GM18502 (cell line): ENCODE results near the gene RNF186.
"Not testable (repeated sequence)": the region's sequence is repeated elsewhere in the genome, so short reads cannot be mapped to it uniquely, and the experiment has no call there.

Experiments
- ATAC-seq: cut with Tn5 transposase; IDR thresholded peaks from one replicate; pipeline ENCODE4 v1.9.1; 2021; ENCODE audit warnings: mild to moderate bottlenecking; ENCODE audit not compliant: unreplicated experiment, poor library complexity

RNF186 gene, protein sequence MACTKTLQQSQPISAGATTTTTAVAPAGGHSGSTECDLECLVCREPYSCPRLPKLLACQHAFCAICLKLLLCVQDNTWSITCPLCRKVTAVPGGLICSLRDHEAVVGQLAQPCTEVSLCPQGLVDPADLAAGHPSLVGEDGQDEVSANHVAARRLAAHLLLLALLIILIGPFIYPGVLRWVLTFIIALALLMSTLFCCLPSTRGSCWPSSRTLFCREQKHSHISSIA

DNA sequence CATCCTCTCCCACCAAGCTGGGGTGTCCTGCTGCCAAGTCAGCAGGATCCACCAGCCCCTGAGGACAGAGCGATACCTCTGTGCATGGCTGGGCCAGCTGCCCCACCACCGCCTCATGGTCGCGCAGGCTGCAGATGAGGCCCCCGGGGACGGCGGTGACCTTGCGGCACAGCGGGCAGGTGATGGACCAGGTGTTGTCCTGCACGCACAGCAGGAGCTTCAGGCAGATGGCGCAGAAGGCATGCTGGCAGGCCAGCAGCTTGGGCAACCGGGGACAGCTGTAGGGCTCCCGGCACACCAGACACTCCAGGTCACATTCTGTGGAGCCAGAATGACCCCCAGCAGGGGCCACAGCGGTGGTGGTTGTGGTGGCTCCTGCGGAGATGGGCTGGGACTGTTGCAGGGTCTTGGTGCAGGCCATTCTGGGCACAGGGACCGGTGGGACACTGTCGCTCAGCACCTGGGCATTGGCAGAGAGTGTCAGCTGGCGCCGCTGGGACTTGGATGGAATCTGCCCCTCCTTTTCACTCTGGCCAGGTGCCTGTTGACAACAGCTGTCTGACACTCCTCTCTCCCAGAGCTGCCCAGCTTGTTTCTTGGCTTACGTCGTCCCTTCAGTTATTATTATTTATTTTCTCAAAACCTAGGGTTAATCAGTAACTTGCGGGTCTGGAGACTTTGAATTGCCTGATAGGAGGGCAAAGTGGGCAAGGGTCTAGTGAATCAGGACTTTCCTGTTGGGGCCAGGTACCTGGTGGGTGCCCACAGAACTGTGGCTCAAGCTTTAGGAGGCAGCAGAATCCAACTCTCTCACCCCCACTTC, at the start of gene RNF186:
RNF186 (minus strand) TSS at position 603 of the 823 bp plus-strand sequence; CDS start at position 421, 182 bp downstream.
- ATAC-seq = no peak

DNA sequence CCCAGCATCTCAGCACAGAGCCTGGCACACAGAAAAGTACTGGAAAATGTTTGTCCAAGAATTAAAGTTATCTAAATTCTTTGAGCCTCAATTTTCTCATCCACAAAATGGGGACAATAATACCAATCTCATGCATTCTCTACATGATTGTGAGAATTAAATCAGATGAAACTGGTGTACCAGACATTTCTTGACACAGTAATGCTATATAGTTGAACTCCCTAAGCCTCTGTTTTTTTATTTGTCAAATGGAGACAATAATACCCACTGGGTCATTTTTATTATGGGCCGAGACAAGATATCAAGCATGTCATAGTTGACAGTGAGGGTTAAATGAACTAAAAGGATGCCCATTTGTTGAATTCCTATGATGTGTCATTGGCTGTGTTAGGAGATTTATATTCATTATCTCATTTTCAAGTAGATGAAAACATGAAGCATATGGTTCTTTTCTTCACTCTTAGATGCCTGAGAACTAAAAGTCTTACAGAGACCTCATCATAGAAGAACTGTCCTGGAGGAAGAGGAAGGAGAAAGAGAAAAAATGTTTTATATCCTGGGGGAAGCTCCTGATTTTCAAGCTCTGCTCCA, 49.6 kb upstream of the RNF186 start:
- ATAC-seq = no peak

DNA sequence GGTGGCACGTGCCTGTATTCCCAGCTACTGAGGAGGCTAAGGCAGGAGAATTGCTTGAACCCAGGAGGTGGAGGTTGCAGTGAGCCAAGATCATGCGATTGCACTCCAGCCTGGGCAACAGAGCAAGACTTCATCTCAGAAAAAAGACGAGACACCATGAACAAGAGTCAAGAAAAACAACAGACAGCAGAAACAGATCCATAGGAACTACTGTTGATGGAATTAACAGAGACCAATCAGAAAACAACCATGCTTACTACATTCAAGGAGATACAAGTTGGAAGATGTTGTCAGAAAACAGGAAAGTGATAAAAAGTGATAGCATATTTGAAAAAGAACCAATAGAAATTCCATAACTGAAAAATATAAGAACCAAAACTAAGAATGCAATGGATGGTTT, 47.9 kb upstream of the RNF186 start:
- no peak for ATAC-seq

DNA sequence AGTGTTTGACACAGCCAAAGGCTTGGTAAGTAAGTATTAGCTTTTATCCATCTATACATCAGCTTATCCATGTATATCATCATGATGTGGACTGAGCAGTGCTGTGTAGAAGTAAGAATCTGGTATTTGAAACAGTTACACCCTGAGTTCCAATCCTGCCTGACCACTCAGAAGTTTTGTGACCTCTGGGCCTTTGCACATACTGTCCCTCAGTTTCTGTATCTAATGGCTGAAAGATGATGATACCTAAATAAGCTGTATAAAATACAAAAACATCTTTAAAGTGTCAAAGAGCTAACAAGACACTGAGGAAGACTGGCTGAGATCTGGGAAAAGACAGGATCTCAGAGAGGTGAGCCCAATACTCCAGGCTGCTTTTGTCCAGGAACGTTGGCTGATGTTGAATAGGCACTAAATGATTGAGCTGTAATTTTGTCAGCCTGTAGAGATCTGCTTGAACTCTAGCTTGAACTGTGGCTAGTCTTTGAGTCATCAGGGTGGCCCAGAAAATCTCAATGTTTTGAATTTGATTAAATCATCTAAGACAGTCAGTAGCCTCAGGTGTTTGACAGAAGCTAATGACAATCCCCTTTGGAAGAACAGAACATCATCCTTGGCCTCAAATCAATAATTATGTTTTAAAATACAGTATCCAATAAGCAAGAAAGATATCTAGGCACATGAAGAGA, 46.9 kb upstream of the RNF186 start:
- ATAC-seq = no peak

DNA sequence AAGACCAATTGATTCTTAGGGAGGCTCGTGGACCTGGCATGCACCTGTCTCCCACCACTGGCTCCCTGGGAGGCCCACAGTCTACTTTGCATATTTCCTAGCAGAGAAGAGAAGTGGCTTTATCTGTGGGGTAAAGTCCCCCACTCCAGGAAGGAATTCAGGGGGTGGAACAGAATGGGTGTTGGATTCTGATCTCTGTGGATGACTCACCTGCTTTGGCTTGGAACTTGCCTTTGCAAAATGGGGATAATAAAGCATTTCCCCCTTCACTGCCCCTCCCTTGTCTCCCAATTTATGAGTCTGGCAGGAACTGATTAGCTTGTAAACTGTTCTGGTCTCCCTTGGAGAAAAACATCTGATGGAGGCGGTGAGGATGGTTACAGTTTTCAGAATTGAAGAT, 46.0 kb upstream of the RNF186 start:
- no peak for ATAC-seq

DNA sequence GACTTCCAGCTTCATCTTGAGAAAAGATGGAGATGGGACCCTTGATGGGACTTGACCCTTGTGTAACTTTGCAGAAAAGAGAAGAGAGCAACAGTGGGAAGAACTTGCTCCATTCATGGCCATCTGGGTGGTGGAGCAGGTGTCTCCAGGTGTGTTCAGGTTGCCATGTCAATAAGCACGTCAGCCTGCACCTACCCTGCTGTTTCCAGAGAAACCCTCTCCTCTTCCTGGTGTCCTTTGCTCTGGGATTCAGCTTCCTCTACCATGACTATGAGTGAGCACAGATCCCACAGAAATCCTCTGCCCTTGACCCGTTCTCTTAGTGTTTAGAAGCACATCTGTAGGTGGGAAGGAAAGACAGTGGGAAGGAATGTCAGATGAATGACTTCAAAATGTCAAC, 45.3 kb upstream of the RNF186 start:
- ATAC-seq = no peak

DNA sequence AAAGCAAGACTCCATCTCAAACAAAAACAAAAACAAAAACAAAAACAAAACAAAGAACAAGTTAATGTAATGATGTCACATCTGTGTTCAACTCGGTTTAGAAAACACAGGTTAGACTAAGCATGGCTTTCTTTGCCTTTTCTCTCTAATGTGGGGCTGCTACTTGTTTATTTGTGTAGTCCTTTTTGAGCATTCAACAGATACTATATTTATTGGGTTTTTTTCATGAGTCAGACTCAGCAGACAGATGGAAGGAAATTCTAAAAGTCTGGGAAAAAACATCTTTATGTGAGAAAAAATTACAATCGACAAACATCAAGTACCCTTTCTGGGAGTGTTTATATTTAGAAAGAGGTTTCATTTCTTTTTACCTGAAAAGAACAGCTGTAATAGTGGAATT, 44.8 kb upstream of the RNF186 start:
- no peak for ATAC-seq

DNA sequence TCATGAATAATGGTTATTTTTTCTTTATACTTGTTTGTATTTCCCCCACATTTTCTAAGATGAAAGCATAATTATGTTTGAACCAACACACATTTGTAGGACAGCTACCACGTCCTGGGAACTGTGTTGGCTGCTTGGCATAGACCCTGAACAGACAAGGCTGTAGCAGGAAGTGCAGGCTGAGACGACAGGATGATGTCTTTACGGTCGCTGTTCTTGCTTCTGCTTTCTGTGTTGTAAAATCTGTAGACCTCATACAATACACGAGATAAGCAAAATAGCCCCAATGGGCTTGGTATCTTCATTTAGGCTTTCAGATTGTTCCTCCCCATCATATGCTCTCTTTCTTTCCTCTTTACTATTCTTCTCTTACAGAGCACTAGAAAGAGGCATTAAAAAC, 43.8 kb upstream of the RNF186 start:
- no peak for ATAC-seq

DNA sequence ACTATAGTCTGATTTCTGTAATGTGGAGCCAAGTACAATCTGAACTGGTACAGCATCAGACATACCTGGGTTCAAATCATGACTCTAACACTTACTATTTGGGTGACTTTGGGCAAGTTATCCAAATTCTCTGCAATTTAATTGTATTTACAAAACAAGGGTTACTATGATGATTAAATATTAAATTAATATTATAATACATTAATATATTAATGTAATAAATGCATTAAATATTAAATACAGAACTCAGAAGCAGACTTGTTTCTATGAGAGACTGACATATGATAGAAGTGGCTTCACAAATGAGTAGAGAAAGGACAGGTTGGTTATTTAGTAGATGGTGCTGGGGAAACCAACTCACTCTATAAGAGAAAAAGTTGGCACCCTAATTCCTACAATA, 39.8 kb upstream of the RNF186 start:
- no peak for ATAC-seq

DNA sequence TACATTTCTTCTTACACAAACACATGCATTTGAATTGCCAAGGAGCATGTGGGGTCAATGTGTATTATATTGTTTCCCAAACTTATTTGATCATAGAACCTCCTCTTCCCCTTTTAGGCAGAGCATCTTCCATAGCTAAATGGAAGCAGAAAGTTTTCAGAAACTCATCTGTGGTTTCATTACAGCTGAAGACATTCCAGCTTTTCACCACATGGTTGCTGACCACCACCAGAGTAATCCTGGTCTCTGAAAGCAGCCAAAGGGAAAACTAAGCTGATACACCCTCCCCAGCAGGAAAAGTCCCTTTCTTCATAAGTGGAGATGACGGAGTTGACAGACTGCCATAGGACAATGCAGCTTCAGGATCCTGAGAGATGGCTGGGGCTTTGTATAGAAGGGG, 37.0 kb upstream of the RNF186 start:
- no peak for ATAC-seq

DNA sequence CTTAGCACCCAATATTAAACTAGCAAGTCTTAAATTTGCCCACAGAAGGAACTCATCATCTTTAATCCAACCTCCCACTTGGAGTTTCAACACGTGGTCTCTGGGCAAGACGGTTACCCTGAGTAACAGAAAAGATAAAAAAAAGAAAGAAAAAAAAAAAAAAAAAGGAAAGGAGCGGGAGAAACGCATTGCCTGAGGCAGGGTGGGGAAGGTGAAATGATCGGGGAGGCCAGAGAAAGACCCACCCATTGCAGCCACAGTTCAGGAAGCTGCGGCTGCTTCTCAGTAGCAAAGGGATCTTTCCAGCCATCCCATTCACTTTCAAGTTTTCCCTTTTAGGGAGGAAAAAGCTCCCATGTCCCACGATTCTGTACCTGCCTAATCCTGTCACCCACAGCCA, 35.1 kb upstream of the RNF186 start:
- ATAC-seq = no peak

DNA sequence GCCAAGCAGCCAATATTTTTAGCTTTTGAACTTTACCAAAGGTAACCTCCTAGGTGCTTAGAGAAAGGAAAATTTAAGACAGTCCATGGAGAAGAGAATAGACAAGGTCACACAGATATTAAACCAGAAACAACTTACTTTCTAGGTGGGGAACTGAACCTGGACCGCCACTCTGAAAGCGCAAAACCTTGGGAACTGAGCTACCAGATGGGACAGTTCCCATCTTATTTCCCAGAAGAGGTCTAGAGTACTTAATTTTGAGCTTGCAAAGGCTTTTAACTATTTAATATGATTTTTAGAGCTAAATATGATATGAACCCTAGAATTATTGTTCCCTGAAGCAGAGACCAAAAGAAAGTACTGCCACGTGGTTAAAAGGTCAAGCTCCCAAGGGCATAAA, 34.2 kb upstream of the RNF186 start:
- not testable (repeated sequence) for ATAC-seq

DNA sequence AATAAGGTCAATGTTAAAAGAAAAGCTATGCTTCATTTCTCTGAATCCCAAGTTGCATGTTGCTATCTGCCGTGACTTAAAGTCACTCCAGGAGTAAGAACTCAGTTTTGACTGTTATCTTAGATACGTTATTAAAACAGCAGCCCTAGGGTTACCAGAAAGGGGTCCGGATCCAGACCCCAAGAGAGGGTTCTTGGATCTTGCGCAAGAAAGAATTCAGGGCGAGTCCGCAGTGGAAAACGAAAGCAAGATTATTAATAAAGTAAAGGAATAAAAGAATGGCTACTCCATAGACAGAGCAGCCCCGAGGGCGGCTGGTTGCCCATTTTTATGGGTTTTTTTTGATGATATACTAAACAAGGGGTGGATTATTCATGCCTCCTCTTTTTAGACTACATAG, 32.3 kb upstream of the RNF186 start:
- not testable (repeated sequence) for ATAC-seq

DNA sequence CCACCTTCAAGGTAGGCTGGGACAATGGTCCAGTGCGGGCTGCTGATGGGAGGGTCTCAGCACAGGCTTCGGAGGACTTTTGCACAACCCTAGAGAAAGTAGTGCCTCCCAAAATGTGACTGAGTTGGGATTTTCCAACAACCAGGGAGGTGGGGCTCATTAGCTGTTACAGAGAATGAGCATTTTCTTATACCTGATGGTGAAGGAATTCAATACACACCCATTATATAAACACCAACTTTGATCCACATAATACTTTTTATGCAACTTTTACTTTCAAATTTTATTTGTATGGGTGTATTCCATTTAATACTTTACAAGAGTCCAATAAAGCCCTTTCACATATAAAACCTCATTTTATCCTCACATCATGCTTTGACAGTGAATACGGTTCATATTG, 31.3 kb upstream of the RNF186 start:
- no peak for ATAC-seq

DNA sequence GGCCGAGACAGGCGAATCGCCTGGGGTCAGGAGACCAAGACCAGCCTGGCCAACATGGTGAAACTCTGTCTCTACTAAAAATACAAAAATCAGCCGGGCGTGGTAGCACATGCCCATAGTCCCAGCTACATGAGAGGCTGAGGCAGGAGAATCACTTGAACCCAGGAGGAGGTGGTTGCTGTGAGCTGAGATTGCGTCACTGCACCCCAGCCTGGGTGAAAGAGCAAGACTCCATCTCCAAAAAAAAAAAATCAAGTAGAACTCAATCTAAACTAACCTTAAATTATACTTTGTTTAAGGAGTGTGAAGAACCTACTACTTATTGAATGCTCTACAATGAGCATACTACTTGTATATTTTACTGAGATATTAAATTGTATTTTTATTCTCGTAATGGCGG, 30.5 kb upstream of the RNF186 start:
- no peak for ATAC-seq

DNA sequence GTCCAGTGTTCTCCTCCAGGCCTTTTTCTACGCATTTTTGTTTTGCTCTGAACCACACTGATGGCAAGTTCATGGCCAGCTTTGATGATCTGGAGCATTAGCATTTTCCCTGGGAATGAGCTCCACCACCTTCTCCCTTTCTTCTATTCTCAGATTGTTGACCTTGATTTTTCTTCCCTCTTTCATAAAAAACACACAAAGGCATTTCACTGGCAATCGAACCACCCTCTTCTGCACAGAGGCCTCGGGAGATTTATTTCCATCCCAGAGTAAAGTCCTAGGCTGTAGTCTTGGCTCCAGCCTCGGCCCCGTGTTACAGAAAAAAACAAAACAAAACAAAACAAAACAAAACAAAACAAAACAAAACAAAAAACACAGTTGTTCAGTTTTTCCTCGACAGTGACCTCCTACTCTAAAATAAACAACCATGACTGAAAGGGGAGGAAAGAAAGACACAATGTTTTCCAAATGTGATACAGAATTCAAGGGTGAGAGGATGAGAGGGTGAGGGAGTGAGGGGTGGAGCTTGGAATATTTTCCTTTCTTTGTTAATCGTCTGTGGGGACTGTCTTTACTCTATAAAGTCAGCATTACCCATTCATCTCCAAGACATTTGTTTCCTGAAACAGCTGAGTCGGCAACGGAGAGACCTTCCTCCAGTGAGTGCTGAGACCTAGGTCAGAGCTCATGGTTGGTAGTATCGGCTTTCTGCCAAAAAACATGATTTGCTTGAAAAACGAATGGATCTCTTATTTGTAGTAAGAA, 29.8 kb upstream of the RNF186 start:
- no peak for ATAC-seq

DNA sequence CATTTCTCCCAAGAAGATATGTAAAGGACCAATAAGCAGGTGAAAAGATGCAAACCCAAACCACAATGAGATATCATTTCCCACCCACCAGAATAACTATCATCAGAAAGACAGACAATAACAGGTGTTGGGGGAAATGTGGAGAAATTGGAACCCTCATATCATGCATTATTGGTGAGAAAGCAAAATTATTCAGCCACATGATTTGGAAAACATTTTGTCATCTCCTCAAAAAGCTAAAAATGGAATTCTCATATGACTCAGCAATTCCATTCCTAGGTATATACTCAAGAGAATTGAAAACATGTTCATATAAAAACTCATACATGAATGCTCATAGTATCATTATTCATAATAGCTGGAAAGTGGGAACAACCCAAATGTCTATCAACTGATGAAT, 25.1 kb upstream of the RNF186 start:
- ATAC-seq = no peak

DNA sequence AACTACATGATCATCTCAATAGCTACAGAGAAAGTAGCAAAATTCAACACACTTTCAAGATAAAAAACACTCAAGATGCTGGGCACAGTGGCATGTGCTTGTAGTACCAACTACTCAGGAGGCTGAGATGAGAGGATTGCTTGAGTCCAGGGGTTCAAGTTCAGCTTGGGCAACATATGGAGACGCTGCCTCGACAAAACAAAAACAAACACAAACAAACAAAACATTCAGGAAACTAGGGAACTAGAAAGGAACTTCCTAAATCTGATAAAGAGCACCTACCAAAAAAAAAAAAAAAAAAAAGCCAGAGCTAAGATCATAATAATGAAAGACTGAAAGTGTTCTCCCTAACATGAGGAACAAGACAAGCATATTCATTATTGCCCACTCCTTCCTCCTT, 22.8 kb upstream of the RNF186 start:
- ATAC-seq = no peak

DNA sequence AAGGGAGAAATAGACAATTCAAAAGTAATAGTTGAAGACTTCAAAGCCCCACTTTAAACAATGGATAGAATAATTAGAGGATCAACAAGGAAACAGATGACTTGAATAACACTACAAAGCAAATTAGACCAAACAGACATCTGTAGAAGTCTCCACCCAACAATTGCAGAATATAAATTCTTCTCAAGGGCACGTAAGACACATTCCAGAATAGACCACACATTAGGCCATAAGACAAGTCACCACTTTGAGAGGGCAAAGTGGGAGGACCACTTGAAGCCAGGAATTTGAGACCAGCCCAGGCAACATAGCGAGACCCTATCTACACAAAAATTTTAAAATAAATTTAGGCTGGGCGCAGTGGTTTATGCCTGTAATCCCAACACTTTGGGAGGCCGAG, 20.5 kb upstream of the RNF186 start:
- no peak for ATAC-seq

DNA sequence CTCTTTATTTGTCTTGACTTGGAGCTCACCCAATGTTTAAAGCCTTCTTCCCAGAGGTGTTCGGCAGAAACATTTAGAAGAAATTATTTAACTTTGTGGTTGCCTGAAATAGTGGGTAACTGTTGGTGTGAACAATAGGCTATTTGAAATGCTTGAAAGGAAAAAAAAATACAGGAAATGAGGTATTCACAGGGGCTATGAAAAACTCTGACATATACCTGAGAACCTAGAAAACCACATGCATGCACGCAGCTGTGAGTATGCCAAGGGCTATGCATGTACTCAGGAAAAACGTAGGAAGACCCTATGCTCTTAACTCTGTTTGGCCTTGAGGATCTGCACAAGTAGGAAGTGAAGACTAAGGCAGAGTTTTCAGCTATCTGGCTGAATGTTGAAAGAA, 16.4 kb upstream of the RNF186 start:
- ATAC-seq = no peak
